ENCODE results near the gene ULK3. TPM values are rescaled to one million over a fixed set of nuclear protein-coding genes. Genes with fewer than 3 reads are reported as not detected.
A peak's percentile ranks its signal among the peaks of the same experiment; 100 is the strongest.

ULK3 gene
- total and polyA plus RNA-seq, 10 donors, result 33.2 to 74.6 (median 60.3) TPM

DNA sequence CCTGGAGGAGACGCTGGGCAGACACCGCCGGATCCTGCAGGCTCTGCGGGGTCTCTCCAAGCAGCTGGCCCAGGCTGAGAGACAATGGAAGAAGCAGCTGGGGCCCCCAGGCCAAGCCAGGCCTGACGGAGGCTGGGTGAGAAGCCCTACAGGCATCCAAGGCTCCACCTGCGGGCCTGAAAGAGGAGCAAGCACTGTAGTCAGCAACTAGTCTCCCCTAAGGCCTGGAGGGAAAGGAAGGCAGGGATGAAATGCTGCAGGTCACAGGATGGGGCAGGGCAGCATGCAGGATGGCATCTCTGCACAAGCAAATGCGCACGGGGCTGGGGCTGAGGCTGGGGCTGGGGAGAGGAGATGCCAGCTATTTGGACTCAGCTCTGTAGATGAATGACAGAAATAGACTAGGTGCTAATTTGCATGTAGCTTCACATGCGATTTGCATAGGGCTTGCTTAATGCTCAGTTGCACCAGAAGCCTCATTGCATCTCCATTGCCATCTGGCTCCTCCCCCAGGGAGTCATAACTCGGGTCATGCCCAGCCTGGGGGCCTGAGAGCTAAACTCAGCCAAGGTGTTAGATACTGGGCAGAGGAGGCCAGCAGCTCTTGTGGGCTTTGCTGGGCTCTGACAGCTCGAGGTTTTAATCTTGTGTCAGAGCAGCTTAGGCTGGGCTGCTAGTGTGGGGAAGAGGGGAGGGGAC is 21.7 kb downstream of the ULK3 start:
- no peak for DNase-seq
- H3K36me3 ChIP-seq, result no peaks in the 10 kb centered on the region
- TF ChIP-seq POLR2AphosphoS5 (IDR thresholded peaks at IDR 0.05) (no peak), POLR2A (IDR thresholded peaks at IDR 0.05) (no peak)
- TF ChIP-seq, protein P1, sequence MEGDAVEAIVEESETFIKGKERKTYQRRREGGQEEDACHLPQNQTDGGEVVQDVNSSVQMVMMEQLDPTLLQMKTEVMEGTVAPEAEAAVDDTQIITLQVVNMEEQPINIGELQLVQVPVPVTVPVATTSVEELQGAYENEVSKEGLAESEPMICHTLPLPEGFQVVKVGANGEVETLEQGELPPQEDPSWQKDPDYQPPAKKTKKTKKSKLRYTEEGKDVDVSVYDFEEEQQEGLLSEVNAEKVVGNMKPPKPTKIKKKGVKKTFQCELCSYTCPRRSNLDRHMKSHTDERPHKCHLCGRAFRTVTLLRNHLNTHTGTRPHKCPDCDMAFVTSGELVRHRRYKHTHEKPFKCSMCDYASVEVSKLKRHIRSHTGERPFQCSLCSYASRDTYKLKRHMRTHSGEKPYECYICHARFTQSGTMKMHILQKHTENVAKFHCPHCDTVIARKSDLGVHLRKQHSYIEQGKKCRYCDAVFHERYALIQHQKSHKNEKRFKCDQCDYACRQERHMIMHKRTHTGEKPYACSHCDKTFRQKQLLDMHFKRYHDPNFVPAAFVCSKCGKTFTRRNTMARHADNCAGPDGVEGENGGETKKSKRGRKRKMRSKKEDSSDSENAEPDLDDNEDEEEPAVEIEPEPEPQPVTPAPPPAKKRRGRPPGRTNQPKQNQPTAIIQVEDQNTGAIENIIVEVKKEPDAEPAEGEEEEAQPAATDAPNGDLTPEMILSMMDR (IDR thresholded peaks at IDR 0.05 in 8 of 11, conservative IDR thresholded peaks at IDR 0.05 in 3 of 11), result no peak
- peaks cover 0 to 66% (median 35%) of the 10 kb centered on the region in 6 donors for H3K4me1 ChIP-seq
- peak overlapping the region in 1 of 8 donors; percentile 26 for H3K4me3 ChIP-seq
- H3K27ac ChIP-seq, result peak overlapping the region in 1 of 8 donors; percentile 24
- H3K27me3 ChIP-seq (replicated peaks in 1 of 7), result peaks cover 0 to 26% (median 2%) of the 10 kb centered on the region in 7 donors
- H3K9me3 ChIP-seq, result no peaks in the 10 kb centered on the region
- WGBS, 5 donors, result 57 to 76% (median 63%) methylated on average over 10 to 11 of the region's 11 CpGs
- intact Hi-C loops (cut with DNase I; ENCODE audit: low total_unique reads), result no loop called here

DNA sequence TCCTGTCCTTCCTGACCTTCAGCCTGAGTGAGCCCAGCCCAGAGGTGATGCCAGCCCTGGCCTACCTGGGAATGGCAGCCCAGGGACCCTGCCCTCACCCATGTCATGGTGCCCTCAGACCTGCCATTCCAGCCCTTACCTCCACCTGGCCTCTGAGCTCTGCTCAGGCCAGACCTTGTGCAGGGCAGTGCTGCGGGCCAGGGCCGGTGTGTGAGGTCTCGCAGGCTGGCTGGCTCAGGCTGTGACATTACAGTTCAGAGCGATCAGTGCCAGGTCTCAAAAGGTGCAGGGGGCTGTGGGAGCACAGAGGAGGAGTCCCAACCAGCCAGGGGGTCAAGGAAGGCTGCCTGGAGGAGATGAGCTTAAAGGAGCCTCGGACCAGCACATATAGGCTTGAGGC is 22.9 kb downstream of the ULK3 start:
- Histone ChIP-seq H3K9me3 (no peaks in the 10 kb centered on the region), H3K4me1 (peaks cover 5 to 69% (median 42%) of the 10 kb centered on the region in 6 donors), H3K4me3 (no peak overlapping the region), H3K27ac (no peak overlapping the region), H3K36me3 (no peaks in the 10 kb centered on the region), H3K27me3 (replicated peaks in 1 of 7) (peaks cover 0 to 15% (median 0%) of the 10 kb centered on the region in 7 donors)
- no peak for DNase-seq
- peak in 1 of 3 donors; percentile 4 for TF ChIP-seq POLR2AphosphoS5 (IDR thresholded peaks at IDR 0.05)
- TF ChIP-seq, protein P1 (IDR thresholded peaks at IDR 0.05 in 8 of 11, conservative IDR thresholded peaks at IDR 0.05 in 3 of 11), result no peak
- intact Hi-C loops (cut with DNase I; ENCODE audit: low total_unique reads), result no loop called here
- 88 to 95% (median 93%) methylated on average over 4 to 5 of the region's 5 CpGs for WGBS, 5 donors

DNA sequence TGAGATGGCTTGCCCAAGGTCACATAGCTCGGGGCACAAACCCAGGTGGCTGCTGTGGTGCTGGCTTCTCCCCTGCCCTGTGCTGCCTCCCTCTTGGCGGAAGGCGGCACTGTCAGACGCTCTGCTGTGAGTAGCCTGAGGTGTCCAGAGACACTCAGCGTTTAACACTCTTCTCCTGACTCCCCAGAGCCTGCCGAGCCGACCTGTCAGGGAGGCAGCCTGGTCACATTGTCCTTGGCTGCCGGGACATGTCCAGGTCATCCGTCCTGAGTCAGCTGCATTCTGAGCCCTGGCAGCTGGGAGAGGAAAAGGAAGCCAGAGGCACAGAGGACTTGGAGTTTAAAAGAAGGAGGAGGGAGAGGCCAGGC is 25.6 kb downstream of the ULK3 start:
- peak overlapping the region in 5 of 8 donors; percentile 27 to 63 (median 38) for H3K4me3 ChIP-seq
- peak overlapping the region in 7 of 8 donors; percentile 46 to 86 (median 82) for H3K27ac ChIP-seq
- H3K36me3 ChIP-seq, result no peaks in the 10 kb centered on the region
- WGBS, 5 donors, result 43 to 65% (median 44%) methylated on average over 7 to 9 of the region's 9 CpGs
- no peaks in the 10 kb centered on the region for H3K9me3 ChIP-seq
- peaks cover 0 to 15% (median 0%) of the 10 kb centered on the region in 7 donors for H3K27me3 ChIP-seq (replicated peaks in 1 of 7)
- H3K4me1 ChIP-seq, result peaks cover 6 to 76% (median 48%) of the 10 kb centered on the region in 6 donors
- TF ChIP-seq, protein P1 (IDR thresholded peaks at IDR 0.05 in 8 of 11, conservative IDR thresholded peaks at IDR 0.05 in 3 of 11), result peak in 1 of 11 experiments; percentile 16
- TF ChIP-seq POLR2A (IDR thresholded peaks at IDR 0.05) (no peak), POLR2AphosphoS5 (IDR thresholded peaks at IDR 0.05) (peak; percentile 64 to 83 (median 82))
- DNase-seq, result no peak
- intact Hi-C loops (cut with DNase I; ENCODE audit: low total_unique reads), result no loop called here

DNA sequence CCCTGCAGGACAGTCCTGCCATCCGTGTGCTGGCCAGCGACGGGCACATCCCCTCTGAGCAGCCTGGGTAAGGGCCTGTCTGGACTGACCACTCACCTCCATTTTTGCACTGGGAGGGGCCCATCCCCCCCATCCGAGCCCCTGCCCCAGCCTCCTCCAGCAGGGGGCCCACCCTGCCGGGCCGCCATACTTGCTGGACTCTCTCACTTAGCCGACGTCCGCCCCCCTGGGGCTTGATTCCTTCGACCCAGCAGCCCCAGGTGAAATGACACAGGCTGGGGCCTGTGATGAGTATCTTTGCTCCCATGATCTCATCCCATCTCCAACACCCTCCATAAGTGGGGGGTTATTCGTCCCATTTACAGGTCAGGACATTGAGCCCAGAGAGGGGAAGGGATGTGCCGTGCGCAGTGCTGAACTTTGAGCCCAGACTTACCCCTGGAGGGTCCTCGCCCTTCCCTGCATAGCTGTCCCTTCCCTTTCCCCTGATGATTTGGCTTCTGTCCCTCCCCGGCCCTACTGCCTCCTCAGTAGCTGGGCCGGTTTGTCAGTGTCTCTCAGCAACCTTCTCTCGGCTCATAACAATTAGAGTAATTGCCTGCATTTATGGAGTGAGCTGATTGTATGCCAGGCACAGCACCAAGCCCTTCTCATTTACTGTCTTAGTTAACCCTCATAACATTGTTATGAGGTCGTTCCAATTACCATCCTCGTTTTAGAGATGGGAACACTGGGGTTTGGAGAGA is 26.2 kb downstream of the ULK3 start:
- intact Hi-C loops (cut with DNase I; ENCODE audit: low total_unique reads), result no loop called here
- Histone ChIP-seq H3K27ac (peak overlapping the region; percentile 35 to 86 (median 80)), H3K36me3 (no peaks in the 10 kb centered on the region), H3K4me1 (peaks cover 6 to 70% (median 46%) of the 10 kb centered on the region in 6 donors), H3K9me3 (no peaks in the 10 kb centered on the region), H3K4me3 (peak overlapping the region; percentile 13 to 63 (median 30)), H3K27me3 (replicated peaks in 1 of 7) (peaks cover 0 to 15% (median 0%) of the 10 kb centered on the region in 7 donors)
- DNase-seq, result no peak
- no peak for TF ChIP-seq POLR2AphosphoS5 (IDR thresholded peaks at IDR 0.05)
- TF ChIP-seq, protein P1 (IDR thresholded peaks at IDR 0.05 in 8 of 11, conservative IDR thresholded peaks at IDR 0.05 in 3 of 11), result no peak
- no peak for TF ChIP-seq POLR2A (IDR thresholded peaks at IDR 0.05)
- 53 to 80% (median 63%) methylated on average over 15 to 19 of the region's 19 CpGs for WGBS, 5 donors

Data from spleen (tissue), 11 donors.